Stimulated activated CD4-positive, alpha-beta T cell treated with anti-CD3 and anti-CD28 coated beads, TNF-alpha, amount 100 ng/mL, for 48 hours (primary cell): Measurements from ENCODE around the gene MYF5.

Experiments used
- DNase-seq, 3 donors: peaks; one replicate each; pipeline ENCODE4 v3.0.0-alpha.2; 2020; ENCODE audit warnings: low read depth in 3 of 3

The MYF5 gene

GRCh38 chr12:80707830-80708258, 8.9 kb upstream of the MYF5 start:
- no peak for DNase-seq

- DNase-seq: no peak
These were observed 8.3 kb upstream of the MYF5 start for GRCh38 chr12:80708259-80708974.

GRCh38 chr12:80708975-80709328, 7.8 kb upstream of the MYF5 start:
- no peak for DNase-seq

- no peak for DNase-seq
These were observed 6.6 kb upstream of the MYF5 start for GRCh38 chr12:80709811-80710726.

- no peak for DNase-seq
These were observed 5.8 kb upstream of the MYF5 start for GRCh38 chr12:80710727-80711449.

GRCh38 chr12:80711866-80712265, 4.8 kb upstream of the MYF5 start:
- DNase-seq: no peak

GRCh38 chr12:80712866-80713265, 3.8 kb upstream of the MYF5 start:
- no peak for DNase-seq

- no peak for DNase-seq
These were observed 3.3 kb upstream of the MYF5 start for GRCh38 chr12:80713419-80713818.

- no peak for DNase-seq
These were observed 2.7 kb upstream of the MYF5 start for GRCh38 chr12:80714055-80714454.

GRCh38 chr12:80714846-80715245, 1.9 kb upstream of the MYF5 start:
- no peak for DNase-seq

- DNase-seq: no peak
These were observed 931 bp upstream of the MYF5 start for GRCh38 chr12:80715713-80716249.

- DNase-seq: no peak
These were observed 1.1 kb downstream of the MYF5 start for GRCh38 chr12:80717856-80718255.

GRCh38 chr12:80720516-80720915, 3.8 kb downstream of the MYF5 start:
- no peak for DNase-seq

- no peak for DNase-seq
These were observed 4.6 kb downstream of the MYF5 start for GRCh38 chr12:80721326-80721725.

GRCh38 chr12:80745851-80746505, 29.3 kb downstream of the MYF5 start:
- DNase-seq: no peak

GRCh38 chr12:80747800-80748199, 31.1 kb downstream of the MYF5 start:
- no peak for DNase-seq

- no peak for DNase-seq
These were observed 32.7 kb downstream of the MYF5 start for GRCh38 chr12:80749456-80749855.

GRCh38 chr12:80752464-80752863, 35.8 kb downstream of the MYF5 start:
- no peak for DNase-seq

GRCh38 chr12:80754274-80754673, 37.6 kb downstream of the MYF5 start:
- no peak for DNase-seq

- DNase-seq: no peak
These were observed 40.2 kb downstream of the MYF5 start for GRCh38 chr12:80756875-80757274.

- no peak for DNase-seq
These were observed 45.1 kb downstream of the MYF5 start for GRCh38 chr12:80761838-80762237.

GRCh38 chr12:80763874-80764273, 47.2 kb downstream of the MYF5 start:
- DNase-seq: no peak
